GM19467 (cell line): Measurements from ENCODE around the gene RIPPLY3.

Experiments
- ATAC-seq: cut with Tn5 transposase; IDR thresholded peaks from one replicate; pipeline ENCODE4 v1.9.1; 2021; ENCODE audit warnings: mild to moderate bottlenecking, moderate library complexity; ENCODE audit not compliant: unreplicated experiment

Gene RIPPLY3

GRCh38 chr21:37058261-37058660 is 51.8 kb downstream of the RIPPLY3 start:
- no peak for ATAC-seq

DNA sequence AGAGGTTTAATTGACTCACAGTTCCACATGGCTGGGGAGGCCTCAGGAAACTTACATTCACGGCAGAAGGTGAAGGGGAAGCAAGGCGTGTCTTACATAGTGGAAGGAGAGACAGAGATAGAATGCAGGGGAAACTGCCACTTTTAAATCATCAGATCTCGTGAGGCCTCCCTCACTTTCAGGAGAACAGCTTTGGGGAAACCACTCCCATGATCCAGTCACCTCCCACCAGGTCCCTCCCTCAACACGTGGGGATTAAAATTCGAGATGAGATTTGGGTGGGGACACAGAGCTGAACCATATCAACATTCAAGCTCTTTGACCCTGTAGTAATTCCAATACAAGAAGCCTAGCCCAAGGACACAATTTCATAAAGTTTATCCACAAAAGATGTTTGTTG is 52.7 kb downstream of the RIPPLY3 start:
- no peak for ATAC-seq

DNA sequence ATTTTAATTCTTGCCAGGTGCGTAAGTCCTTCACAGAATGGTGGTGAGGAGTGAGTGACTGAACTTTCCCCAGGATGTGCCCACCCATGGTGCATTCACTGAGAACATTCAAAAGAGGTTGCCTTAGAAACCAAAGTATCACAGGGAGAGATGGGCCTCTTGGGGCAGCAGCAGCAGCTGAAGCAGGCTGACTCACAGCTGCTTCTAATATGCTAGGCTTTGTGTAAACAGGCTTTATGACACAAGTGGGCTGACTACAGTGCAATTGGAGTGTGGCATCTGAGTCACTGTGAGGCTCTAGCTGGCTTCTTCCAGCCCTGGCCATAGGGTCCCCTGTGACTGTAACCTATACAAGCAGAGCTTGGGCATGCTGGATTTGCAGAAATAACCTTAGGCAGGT is 53.8 kb downstream of the RIPPLY3 start:
- no peak for ATAC-seq

DNA sequence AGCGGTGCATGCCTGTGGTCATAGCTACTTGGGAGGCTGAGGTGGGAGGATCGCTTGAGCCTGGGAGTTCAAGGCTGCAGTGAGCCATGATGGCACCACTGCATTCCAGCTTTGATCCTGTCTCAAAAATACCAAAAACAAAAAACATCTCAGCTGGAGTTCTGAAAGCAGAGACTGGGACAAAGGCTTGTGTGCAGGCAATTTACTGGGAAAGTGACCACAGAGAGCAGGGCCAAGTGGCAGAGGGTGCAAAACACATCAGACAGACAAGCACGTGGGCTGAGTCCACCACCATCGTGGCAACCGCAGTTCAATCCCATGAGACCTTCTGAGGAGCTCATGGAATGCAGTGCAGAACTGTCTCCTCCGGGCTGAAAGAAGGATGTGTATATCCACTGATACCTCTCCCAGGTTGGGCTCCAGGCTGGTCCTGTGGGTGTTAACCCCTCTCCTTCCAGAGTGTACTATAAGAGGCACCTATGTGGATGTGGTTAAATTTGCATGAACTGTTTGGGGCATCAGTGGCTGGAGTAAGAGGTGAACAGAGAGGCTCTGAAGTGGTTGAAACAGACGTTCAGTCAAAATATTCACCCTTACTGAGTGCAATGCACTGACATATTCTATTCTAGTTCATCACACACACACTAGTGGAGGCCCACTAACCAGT is 55.6 kb downstream of the RIPPLY3 start:
- no peak for ATAC-seq

GRCh38 chr21:37062593-37062935 is 56.1 kb downstream of the RIPPLY3 start:
- ATAC-seq = no peak

GRCh38 chr21:37063433-37063832 is 56.9 kb downstream of the RIPPLY3 start:
- no peak for ATAC-seq

DNA sequence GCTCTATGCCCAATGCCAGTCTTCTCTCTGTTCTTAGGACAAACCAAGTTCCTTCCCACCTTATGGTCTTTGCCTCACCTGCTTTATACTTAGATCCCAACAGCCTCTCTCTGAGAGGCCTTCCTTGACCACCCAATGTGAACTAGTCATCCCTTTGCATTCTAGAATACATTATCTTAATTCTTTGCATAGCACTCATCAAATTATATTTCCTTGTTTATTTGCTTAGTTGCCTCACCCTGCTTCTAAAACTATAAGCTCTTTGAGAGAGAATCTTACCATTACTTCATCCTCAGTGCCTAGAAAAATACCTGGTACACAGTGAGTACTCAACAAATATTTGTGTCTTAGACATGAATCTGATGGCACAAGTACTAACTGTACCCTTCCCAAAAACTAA is 58.3 kb downstream of the RIPPLY3 start:
- ATAC-seq = no peak

DNA sequence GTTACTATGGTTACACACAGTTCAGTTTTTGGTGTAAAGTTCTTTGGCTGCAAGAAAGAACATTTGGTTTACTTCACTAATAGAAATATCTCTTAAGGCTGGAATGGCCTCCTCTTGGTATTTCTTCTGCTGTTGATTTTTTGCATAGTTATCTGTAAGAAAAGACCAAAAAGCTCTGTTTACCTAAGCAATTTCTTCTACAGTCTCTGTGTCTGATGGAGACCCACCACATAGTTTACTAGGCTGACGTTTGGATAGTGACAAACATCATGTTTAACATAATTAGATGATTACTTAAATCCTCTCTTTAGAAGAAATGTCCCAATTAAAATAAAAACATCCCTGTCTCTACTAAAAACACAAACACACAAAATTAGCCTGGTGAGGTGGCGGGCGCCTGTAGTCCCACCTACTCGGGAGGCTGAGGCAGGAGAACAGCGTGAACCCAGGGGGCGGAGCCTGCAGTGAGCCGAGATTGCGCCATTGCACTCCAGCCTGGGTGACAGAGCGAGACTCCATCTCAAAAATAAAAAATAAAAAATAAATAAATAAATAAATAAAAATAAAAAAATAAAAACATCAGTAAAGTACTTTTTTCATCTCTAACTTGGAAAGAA is 59.2 kb downstream of the RIPPLY3 start:
- no peak for ATAC-seq
